ENCODE results near the gene CDR2L. TPM values are rescaled to one million over a fixed set of nuclear protein-coding genes. Genes with fewer than 3 reads are reported as not detected.
A peak's percentile ranks its signal among the peaks of the same experiment; 100 is the strongest.

The CDR2L gene
- total RNA-seq, 4 donors from 2014 or later, result 7.4 to 80.7 (median 53.9) TPM

- peaks cover 2 to 30% (median 10%) of the 10 kb centered on the region in 4 donors for H3K4me1 ChIP-seq
- H3K4me3 ChIP-seq, result no peak overlapping the region
- no peaks in the 10 kb centered on the region for H3K27me3 ChIP-seq
- DNase-seq, result no peak
- no peaks in the 10 kb centered on the region for H3K36me3 ChIP-seq
- peak overlapping the region in 1 of 4 donors; percentile 84 for H3K27ac ChIP-seq
- no peaks in the 10 kb centered on the region for H3K9me3 ChIP-seq
- no peak for TF ChIP-seq POLR2A (IDR thresholded peaks at IDR 0.05)
Measured at GRCh38 chr17:74970395-74970794, 17.0 kb upstream of the CDR2L start.

DNA sequence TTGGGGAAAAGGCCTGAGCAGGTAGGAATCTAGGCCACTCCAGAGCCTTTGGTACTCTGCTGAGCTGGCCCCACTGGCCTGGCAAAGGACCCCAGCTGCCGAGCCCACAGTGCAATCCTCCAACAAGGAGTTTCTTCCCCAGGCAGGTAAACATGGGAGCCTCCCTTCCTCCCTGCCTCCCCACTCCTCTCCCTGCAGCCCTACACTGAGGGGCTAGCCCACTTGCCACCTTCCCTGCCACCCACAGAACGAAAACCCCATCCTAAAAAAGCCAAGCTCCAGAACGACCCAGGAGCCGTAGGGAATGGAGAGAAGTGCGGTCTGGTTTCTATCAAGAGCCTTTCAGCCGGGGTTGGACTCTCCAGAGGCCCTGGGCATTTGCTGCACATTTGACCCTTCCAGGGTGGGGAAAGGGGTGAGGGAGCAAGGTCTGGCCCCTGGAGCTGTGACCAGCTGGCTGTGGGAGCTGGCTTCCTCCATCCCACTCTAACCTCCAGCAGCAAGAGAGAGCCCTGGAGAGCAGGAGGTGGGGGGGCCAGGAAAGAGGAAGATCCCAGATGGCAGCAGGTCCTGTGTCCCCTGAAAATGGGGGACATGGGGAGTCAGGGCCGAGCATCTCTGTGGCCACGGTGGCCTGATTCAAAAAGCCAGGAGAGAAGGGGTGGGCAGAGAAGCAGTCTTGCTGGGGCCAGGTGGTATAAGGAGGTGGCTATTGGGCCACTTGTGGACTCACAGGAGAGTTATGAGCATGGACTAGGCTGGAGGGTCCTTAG, 16.2 kb upstream of the CDR2L start:
- Histone ChIP-seq H3K4me1 (peaks cover 2 to 30% (median 10%) of the 10 kb centered on the region in 4 donors), H3K9me3 (no peaks in the 10 kb centered on the region), H3K36me3 (no peaks in the 10 kb centered on the region), H3K27ac (peak overlapping the region; percentile 58 to 84 (median 76)), H3K27me3 (no peaks in the 10 kb centered on the region), H3K4me3 (peak overlapping the region; percentile 62 to 93 (median 74))
- no peak for TF ChIP-seq POLR2A (IDR thresholded peaks at IDR 0.05)
- TF ChIP-seq, protein P1, sequence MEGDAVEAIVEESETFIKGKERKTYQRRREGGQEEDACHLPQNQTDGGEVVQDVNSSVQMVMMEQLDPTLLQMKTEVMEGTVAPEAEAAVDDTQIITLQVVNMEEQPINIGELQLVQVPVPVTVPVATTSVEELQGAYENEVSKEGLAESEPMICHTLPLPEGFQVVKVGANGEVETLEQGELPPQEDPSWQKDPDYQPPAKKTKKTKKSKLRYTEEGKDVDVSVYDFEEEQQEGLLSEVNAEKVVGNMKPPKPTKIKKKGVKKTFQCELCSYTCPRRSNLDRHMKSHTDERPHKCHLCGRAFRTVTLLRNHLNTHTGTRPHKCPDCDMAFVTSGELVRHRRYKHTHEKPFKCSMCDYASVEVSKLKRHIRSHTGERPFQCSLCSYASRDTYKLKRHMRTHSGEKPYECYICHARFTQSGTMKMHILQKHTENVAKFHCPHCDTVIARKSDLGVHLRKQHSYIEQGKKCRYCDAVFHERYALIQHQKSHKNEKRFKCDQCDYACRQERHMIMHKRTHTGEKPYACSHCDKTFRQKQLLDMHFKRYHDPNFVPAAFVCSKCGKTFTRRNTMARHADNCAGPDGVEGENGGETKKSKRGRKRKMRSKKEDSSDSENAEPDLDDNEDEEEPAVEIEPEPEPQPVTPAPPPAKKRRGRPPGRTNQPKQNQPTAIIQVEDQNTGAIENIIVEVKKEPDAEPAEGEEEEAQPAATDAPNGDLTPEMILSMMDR (IDR thresholded peaks at IDR 0.05), result no peak
- DNase-seq, result no peak

DNA sequence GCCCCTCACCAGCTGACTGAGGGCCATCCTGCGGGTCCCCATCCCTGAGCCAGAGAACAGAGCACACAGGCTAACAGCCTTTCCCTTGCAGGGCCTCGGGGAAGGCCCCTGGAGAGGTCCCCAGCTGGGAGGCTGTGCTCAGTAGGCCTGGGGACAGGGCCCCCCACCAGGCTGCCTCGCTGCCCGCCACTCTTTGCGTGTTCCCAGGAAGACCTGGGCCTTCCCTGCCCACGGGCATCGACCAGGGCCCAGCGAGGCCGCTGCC, 15.7 kb upstream of the CDR2L start:
- Histone ChIP-seq H3K4me3 (peak overlapping the region; percentile 62 to 93 (median 74)), H3K27me3 (no peaks in the 10 kb centered on the region), H3K27ac (peak overlapping the region; percentile 58 to 84 (median 76)), H3K4me1 (peaks cover 2 to 30% (median 10%) of the 10 kb centered on the region in 4 donors), H3K9me3 (no peaks in the 10 kb centered on the region), H3K36me3 (no peaks in the 10 kb centered on the region)
- TF ChIP-seq, protein P1 (IDR thresholded peaks at IDR 0.05), result no peak
- TF ChIP-seq POLR2A (IDR thresholded peaks at IDR 0.05), result no peak
- DNase-seq, result no peak

DNA sequence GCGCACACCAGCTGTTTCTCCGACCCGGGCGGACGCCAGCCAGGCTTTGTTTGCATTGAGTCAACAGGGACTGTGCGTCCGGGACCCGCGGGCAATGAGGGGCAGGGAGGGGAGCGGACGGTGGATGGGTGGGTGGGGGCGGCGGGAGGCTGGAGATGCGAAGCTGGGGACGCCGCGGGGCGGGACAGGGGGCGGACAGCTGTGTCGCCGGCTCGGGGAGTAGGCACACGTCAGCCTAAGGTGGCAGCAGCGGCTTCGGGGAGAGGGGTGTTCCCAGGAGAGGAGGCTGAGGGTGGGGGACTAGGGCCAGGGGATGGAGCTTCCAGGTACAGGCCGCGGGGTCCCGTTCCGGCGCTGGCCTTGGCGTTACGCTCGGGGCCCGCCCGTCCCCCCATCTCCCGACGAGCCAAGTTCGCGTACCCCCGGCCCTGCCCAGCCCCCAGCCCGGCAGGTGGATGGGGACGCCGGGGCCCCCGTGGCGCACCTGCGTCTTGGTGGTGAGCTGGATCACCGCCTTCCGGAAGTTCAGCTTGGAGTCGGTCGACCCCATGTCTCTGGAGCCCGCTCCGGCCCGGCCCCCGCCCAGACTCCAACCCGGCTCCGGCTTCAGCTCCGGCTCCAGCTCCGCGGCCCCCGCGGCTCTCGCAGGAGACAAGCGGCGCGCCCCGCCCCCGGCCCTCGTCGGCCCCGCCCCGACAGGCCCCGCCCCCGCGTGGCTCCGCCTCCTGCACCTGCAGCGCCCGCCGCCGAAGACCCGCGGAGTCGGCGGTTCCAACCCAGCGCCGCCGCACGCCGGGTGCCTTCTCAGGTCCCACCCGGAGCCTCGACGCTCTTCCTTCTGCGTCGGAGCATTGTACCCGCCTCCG, 15.1 kb upstream of the CDR2L start, which contains the start of gene HID1:
Gene HID1, minus strand, starts transcription at position 653 of the 866 bp plus-strand sequence. Its CDS starts 103 bp downstream, at position 550.
- peak; percentile 84 to 92 (median 91) for DNase-seq
- TF ChIP-seq POLR2A (IDR thresholded peaks at IDR 0.05), result peak; percentile 29 to 53
- TF ChIP-seq, protein P1 (IDR thresholded peaks at IDR 0.05), result peak in 1 of 6 experiments; percentile 3
- H3K4me1 ChIP-seq, result peaks cover 2 to 30% (median 10%) of the 10 kb centered on the region in 4 donors

DNA sequence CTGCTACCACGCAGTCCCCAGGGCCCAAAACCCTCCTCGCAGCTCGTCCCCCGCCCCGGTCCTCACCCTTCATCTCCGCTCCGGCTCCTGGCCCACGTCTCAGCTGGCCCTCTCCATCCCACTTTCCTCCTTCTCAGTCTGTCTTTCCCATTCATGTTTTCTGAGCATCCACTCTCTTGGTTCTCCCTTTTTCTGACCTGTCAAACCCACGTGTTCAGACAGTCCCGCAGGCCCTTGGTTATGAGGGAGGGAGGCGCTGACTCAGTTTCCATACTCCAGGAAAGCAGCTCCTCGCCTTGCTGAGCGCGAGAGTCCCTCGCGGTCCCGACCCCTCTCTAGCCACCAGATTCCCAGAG, 14.5 kb upstream of the CDR2L start:
- H3K4me3 ChIP-seq, result peak overlapping the region; percentile 62 to 93 (median 74)
- no peaks in the 10 kb centered on the region for H3K36me3 ChIP-seq
- no peaks in the 10 kb centered on the region for H3K27me3 ChIP-seq
- TF ChIP-seq, protein P1 (IDR thresholded peaks at IDR 0.05), result no peak
- TF ChIP-seq POLR2A (IDR thresholded peaks at IDR 0.05), result no peak
- DNase-seq, result no peak
- H3K9me3 ChIP-seq, result no peaks in the 10 kb centered on the region
- peak overlapping the region; percentile 58 to 84 (median 76) for H3K27ac ChIP-seq
- peaks cover 2 to 30% (median 10%) of the 10 kb centered on the region in 4 donors for H3K4me1 ChIP-seq

More for the DNA sequence above, 15.1 kb upstream of the CDR2L start, which contains the start of gene HID1:
- peak within 1 kb of the TSS; percentile 58 to 84 (median 76) for H3K27ac ChIP-seq
- H3K4me3 ChIP-seq, result peak within 1 kb of the TSS; percentile 62 to 93 (median 74)
- H3K27me3 ChIP-seq, result no peaks in the 10 kb centered on the region
- no peaks in the 10 kb centered on the region for H3K9me3 ChIP-seq
- H3K36me3 ChIP-seq, result no peaks in the 10 kb centered on the region
